GM12878 (cell line): Measurements from ENCODE around the gene SMARCD3. TPM values are rescaled to one million over a fixed set of nuclear protein-coding genes. Genes with fewer than 3 reads are reported as not detected.

Experiments used
- ATAC-seq: fragments of 200-7000 bp; cut with Tn5 transposase; 3 replicates; pipeline ENCODE4 v1.9.1; 2020; ENCODE audit warnings: mild to moderate bottlenecking, moderate library complexity
- BruUV-seq: library from RNA; stranded (reverse); fragments of 400-500 nt; replicated peaks from 2 replicates; lab custom pipeline; 2021; lab: Mats Ljungman, UMichigan
- CTCF ChIA-PET: fragments of 300-600 bp; sonication (Branson Sonifier 250); formaldehyde crosslinking; extraction: SDS; loops from one replicate; lab custom pipeline; 2021; ENCODE audit warnings: inconsistent platforms; lab: Yijun Ruan, JAX
- POLR2A ChIA-PET: fragments of 350-600 bp; formaldehyde crosslinking; extraction: SDS; loops from one replicate; lab custom pipeline; 2021; ENCODE audit warnings: inconsistent platforms; lab: Charles Lee
- RAD21 ChIA-PET: fragments of 300-600 bp; sonication (Branson Sonifier 250); formaldehyde crosslinking; loops from one replicate; lab custom pipeline; 2023; ENCODE audit warnings: antibody characterized with exemption; ENCODE audit not compliant: unreplicated experiment; lab: Charles Lee
- SMC1A ChIA-PET: fragments of 300-600 bp; sonication (Branson Sonifier 250); formaldehyde crosslinking; loops from one replicate; lab custom pipeline; 2023; ENCODE audit not compliant: unreplicated experiment, uncharacterized antibody; lab: Charles Lee
- DNase-seq: peaks from one replicate; pipeline ENCODE4 v3.0.0-alpha.2; 2011; ENCODE audit warnings: low read depth, low spot score
- FAIRE-seq: peaks from 3 replicates; lab custom pipeline; 2011; peaks lifted over from hg19 to GRCh38; lab: Jason Lieb, UNC
- H2AFZ ChIP-seq: 2 replicates; pipeline ENCODE4 v1.6.0; 2011; ENCODE audit warnings: low read depth, low read length, control low read depth; ENCODE audit not compliant: control insufficient read depth
- H3K27ac ChIP-seq: 2 replicates; pipeline ENCODE4 v1.5.1; 2011; ENCODE audit warnings: control low read depth; ENCODE audit not compliant: control insufficient read depth, insufficient read depth
- H3K27me3 ChIP-seq, 2 experiments: replicated peaks in 1 of 2; 2 replicates each; pipeline versions ENCODE4 v1.6.0 to v1.6.1; 2011; ENCODE audit warnings: low read length in 1 of 2; ENCODE audit not compliant: control insufficient read depth in 2 of 2, insufficient read depth in 2 of 2
- H3K36me3 ChIP-seq, 2 experiments: 2 replicates each; pipeline ENCODE4 v1.5.1; 2011; ENCODE audit warnings: low read length in 1 of 2; ENCODE audit not compliant: control insufficient read depth in 2 of 2, insufficient read depth in 2 of 2
- H3K4me1 ChIP-seq: 2 replicates; pipeline ENCODE4 v1.6.1; 2011; ENCODE audit warnings: mild to moderate bottlenecking, low read length, moderate library complexity, mixed read lengths; ENCODE audit not compliant: control insufficient read depth, insufficient read depth
- H3K4me2 ChIP-seq: 2 replicates; pipeline ENCODE4 v1.6.0; 2011; ENCODE audit warnings: control low read depth; ENCODE audit not compliant: control insufficient read depth, insufficient read depth
- H3K4me3 ChIP-seq: fragments of 200-600 bp; sonication (generic); 2 replicates; pipeline ENCODE4 v1.5.1; 2016
- H3K79me2 ChIP-seq: 2 replicates; pipeline ENCODE4 v1.6.0; 2011; ENCODE audit warnings: low read length; ENCODE audit not compliant: control insufficient read depth, insufficient read depth
- H3K9ac ChIP-seq: 2 replicates; pipeline ENCODE4 v1.8.0; 2011; ENCODE audit warnings: low read length, control low read depth, mixed read lengths; ENCODE audit not compliant: control insufficient read depth, insufficient read depth
- H3K9me3 ChIP-seq: replicated peaks from 3 replicates; pipeline ENCODE4 v1.5.1; 2011; ENCODE audit warnings: mild to moderate bottlenecking, low read length; ENCODE audit not compliant: control insufficient read depth, insufficient read depth
- H4K20me1 ChIP-seq: 2 replicates; pipeline ENCODE4 v1.6.0; 2011; ENCODE audit not compliant: control insufficient read depth, insufficient read depth
- E4F1 ChIP-seq: fragments of 450-650 bp; IDR thresholded peaks from 2 replicates; pipeline ENCODE4 v1.6.1; 2018; ENCODE audit warnings: borderline replicate concordance, mild to moderate bottlenecking; ENCODE audit not compliant: partially characterized antibody
- GABPA ChIP-seq: IDR thresholded peaks from 2 replicates; pipeline ENCODE4 v1.6.1; 2014; ENCODE audit warnings: antibody characterized with exemption, low read depth, mild to moderate bottlenecking, inconsistent platforms
- HDAC6 ChIP-seq: fragments of 200-600 bp; sonication (generic); IDR thresholded peaks from one replicate; pipeline ENCODE4 v1.8.0; 2017; ENCODE audit warnings: antibody characterized with exemption; ENCODE audit not compliant: unreplicated experiment
- SRF ChIP-seq, 2 experiments: IDR thresholded peaks; 2 replicates each; pipeline ENCODE4 v1.6.1; 2011; ENCODE audit warnings: low read depth in 2 of 2, low read length in 2 of 2, mild to moderate bottlenecking in 1 of 2, moderate library complexity in 1 of 2
- TARDBP ChIP-seq: IDR thresholded peaks from 2 replicates; pipeline ENCODE4 v1.6.1; 2016; ENCODE audit warnings: borderline replicate concordance
- TBL1XR1 ChIP-seq: IDR thresholded peaks from 2 replicates; pipeline ENCODE4 v1.6.1; 2012; ENCODE audit warnings: low read depth, low read length, improper control_type of control experiment
- ZSCAN29 ChIP-seq: fragments of 450-650 bp; IDR thresholded peaks from 2 replicates; pipeline ENCODE4 v1.6.1; 2017; ENCODE audit warnings: mild to moderate bottlenecking, moderate library complexity
- WGBS: methylation state at CpG from one replicate; pipeline ENCODE4 v1.1.6; 2016; ENCODE audit warnings: low lambda C conversion rate; ENCODE audit not compliant: insufficient replicate concordance, insufficient coverage; ENCODE audit errors: missing lambda C conversion rate; 5-methylcytosine and 5-hydroxymethylcytosine counted together
- in situ Hi-C: fragments of 300-500 bp; cut with MboI; formaldehyde crosslinking; loops from 9 replicates; pipeline ENCODE4 v1.14.3; 2018; ENCODE audit warnings: mixed read lengths
- intact Hi-C: fragments of 100-400 bp; cut with micrococcal nuclease; formaldehyde crosslinking; loops from one replicate; pipeline ENCODE4 v1.14.2; 2022; ENCODE audit not compliant: unreplicated experiment
- polyA plus RNA-seq, 11 experiments: library from polyadenylated mRNA; depleted of rRNA in 4 of 11; unstranded in 6 of 11; stranded (reverse) in 5 of 11; fragments of >200 nt; fragmentation: Nextera tagmentation in 4 of 11; fragmentation: Illumina TruSeq in 1 of 11; extraction: Ambion mirVana in 4 of 11; extraction: Trizol in 1 of 11; gene quantifications; 1 replicate in 1 of 11; 2 replicates in 10 of 11; pipeline versions ENCODE4 v1.2.1 to v1.2.3, GENCODE V29; 2011 to 2016; ENCODE audit warnings: inconsistent platforms in 2 of 11, missing spikeins in 2 of 11, low read depth in 1 of 11
- total RNA-seq, 4 experiments: library from RNA; depleted of rRNA in 3 of 4; stranded (reverse); fragments of >200 nt in 3 of 4; fragmentation: Illumina TruSeq in 1 of 4; extraction: Trizol in 1 of 4; gene quantifications; 2 replicates each; pipeline versions ENCODE4 v1.2.1 to v1.2.3, GENCODE V29; 2013 to 2021
- TF ChIP-seq, protein P1 (sequence below): fragments of 150-350 bp; IDR thresholded peaks from 2 replicates; pipeline ENCODE4 v1.6.1; 2016; ENCODE audit warnings: low read depth, low read length
- TF ChIP-seq, protein P2 (sequence below): fragments of 450-650 bp; IDR thresholded peaks from 2 replicates; pipeline ENCODE4 v1.6.1; 2017; ENCODE audit warnings: mild to moderate bottlenecking, moderate library complexity

Gene SMARCD3
- total and polyA plus RNA-seq, 10 of the 15 experiments (the other 5 are each of a cell fraction or from before 2014, with no cell fraction given), result 0.11 to 1.4 (median 0.16) TPM

- peaks cover 0 to 6% of the 10 kb centered on the region in 2 experiments; a peak in 1 of 4 replicates for H3K27me3 ChIP-seq
- RAD21 ChIA-PET, result no interaction called here
- ATAC-seq, result no peak
- no peak for DNase-seq
- intact Hi-C loops, result no loop called here
- FAIRE-seq, result no peak
- POLR2A ChIA-PET, result no interaction called here
- 24% methylated on average over 14 of the region's 14 CpGs for WGBS
- no peak overlapping the region for H3K4me3 ChIP-seq
- H3K4me1 ChIP-seq, result no peaks in the 10 kb centered on the region
- no peak overlapping the region for H2AFZ ChIP-seq
- CTCF ChIA-PET, result no interaction called here
- TF ChIP-seq GABPA (no peak), TBL1XR1 (no peak), ZSCAN29 (no peak), SRF (IDR thresholded peaks at IDR 0.05; ENCODE audit: low read depth in 2 of 2, low read length in 2 of 2) (no peak), TARDBP (no peak), E4F1 (no peak), HDAC6 (no peak)
- TF ChIP-seq, protein P1, sequence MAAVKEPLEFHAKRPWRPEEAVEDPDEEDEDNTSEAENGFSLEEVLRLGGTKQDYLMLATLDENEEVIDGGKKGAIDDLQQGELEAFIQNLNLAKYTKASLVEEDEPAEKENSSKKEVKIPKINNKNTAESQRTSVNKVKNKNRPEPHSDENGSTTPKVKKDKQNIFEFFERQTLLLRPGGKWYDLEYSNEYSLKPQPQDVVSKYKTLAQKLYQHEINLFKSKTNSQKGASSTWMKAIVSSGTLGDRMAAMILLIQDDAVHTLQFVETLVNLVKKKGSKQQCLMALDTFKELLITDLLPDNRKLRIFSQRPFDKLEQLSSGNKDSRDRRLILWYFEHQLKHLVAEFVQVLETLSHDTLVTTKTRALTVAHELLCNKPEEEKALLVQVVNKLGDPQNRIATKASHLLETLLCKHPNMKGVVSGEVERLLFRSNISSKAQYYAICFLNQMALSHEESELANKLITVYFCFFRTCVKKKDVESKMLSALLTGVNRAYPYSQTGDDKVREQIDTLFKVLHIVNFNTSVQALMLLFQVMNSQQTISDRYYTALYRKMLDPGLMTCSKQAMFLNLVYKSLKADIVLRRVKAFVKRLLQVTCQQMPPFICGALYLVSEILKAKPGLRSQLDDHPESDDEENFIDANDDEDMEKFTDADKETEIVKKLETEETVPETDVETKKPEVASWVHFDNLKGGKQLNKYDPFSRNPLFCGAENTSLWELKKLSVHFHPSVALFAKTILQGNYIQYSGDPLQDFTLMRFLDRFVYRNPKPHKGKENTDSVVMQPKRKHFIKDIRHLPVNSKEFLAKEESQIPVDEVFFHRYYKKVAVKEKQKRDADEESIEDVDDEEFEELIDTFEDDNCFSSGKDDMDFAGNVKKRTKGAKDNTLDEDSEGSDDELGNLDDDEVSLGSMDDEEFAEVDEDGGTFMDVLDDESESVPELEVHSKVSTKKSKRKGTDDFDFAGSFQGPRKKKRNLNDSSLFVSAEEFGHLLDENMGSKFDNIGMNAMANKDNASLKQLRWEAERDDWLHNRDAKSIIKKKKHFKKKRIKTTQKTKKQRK, result no peak
- TF ChIP-seq, protein P2, sequence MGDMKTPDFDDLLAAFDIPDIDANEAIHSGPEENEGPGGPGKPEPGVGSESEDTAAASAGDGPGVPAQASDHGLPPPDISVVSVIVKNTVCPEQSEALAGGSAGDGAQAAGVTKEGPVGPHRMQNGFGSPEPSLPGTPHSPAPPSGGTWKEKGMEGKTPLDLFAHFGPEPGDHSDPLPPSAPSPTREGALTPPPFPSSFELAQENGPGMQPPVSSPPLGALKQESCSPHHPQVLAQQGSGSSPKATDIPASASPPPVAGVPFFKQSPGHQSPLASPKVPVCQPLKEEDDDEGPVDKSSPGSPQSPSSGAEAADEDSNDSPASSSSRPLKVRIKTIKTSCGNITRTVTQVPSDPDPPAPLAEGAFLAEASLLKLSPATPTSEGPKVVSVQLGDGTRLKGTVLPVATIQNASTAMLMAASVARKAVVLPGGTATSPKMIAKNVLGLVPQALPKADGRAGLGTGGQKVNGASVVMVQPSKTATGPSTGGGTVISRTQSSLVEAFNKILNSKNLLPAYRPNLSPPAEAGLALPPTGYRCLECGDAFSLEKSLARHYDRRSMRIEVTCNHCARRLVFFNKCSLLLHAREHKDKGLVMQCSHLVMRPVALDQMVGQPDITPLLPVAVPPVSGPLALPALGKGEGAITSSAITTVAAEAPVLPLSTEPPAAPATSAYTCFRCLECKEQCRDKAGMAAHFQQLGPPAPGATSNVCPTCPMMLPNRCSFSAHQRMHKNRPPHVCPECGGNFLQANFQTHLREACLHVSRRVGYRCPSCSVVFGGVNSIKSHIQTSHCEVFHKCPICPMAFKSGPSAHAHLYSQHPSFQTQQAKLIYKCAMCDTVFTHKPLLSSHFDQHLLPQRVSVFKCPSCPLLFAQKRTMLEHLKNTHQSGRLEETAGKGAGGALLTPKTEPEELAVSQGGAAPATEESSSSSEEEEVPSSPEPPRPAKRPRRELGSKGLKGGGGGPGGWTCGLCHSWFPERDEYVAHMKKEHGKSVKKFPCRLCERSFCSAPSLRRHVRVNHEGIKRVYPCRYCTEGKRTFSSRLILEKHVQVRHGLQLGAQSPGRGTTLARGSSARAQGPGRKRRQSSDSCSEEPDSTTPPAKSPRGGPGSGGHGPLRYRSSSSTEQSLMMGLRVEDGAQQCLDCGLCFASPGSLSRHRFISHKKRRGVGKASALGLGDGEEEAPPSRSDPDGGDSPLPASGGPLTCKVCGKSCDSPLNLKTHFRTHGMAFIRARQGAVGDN, result no peak
- H4K20me1 ChIP-seq, result no peaks in the 10 kb centered on the region
- H3K9ac ChIP-seq, result no peak overlapping the region
- H3K79me2 ChIP-seq, result no peaks in the 10 kb centered on the region
- H3K9me3 ChIP-seq, result no peaks in the 10 kb centered on the region
- no peaks in the 10 kb centered on the region for H3K36me3 ChIP-seq
- BruUV-seq, result no TSS peak
- H3K27ac ChIP-seq, result no peak overlapping the region
- SMC1A ChIA-PET, result no interaction called here
- in situ Hi-C loops, result no loop called here
- no peak overlapping the region for H3K4me2 ChIP-seq
Observed at GRCh38 chr7:151193203-151193978, 55.1 kb downstream of the SMARCD3 start.
